Measurements from ENCODE around the gene CSMD2. TPM values are rescaled to one million over a fixed set of nuclear protein-coding genes. Genes with fewer than 3 reads are reported as not detected.

Gene CSMD2
- total RNA-seq, 1 donor from 2014 or later, result under 0.01 TPM

GRCh38 chr1:33864460-33865389, 300.3 kb downstream of the CSMD2 start:
- no peak for DNase-seq (ENCODE audit: low read depth in 2 of 2)

- no peak for DNase-seq (ENCODE audit: low read depth in 2 of 2)
Measured at GRCh38 chr1:33863779-33864178, 301.3 kb downstream of the CSMD2 start, which contains the start of gene HMGB4. Gene HMGB4, plus strand, starts transcription at chr1:33864079. Its CDS starts 113 bp downstream, at chr1:33864192.

- no peak for DNase-seq (ENCODE audit: low read depth in 2 of 2)
Measured at GRCh38 chr1:33860671-33861070, 304.4 kb downstream of the CSMD2 start.

GRCh38 chr1:33854091-33854490, 310.9 kb downstream of the CSMD2 start:
- no peak for DNase-seq (ENCODE audit: low read depth in 2 of 2)

GRCh38 chr1:33853431-33853830, 311.6 kb downstream of the CSMD2 start:
- no peak for DNase-seq (ENCODE audit: low read depth in 2 of 2)

- DNase-seq (ENCODE audit: low read depth in 2 of 2), result no peak
Measured at GRCh38 chr1:33852711-33853110, 312.3 kb downstream of the CSMD2 start.

GRCh38 chr1:33850481-33850880, 314.5 kb downstream of the CSMD2 start:
- DNase-seq (ENCODE audit: low read depth in 2 of 2), result no peak

GRCh38 chr1:33849211-33849610, 315.8 kb downstream of the CSMD2 start:
- DNase-seq (ENCODE audit: low read depth in 2 of 2), result no peak

GRCh38 chr1:33848205-33848937, 316.7 kb downstream of the CSMD2 start:
- DNase-seq (ENCODE audit: low read depth in 2 of 2), result no peak

- DNase-seq (ENCODE audit: low read depth in 2 of 2), result no peak
Measured at GRCh38 chr1:33846861-33847260, 318.2 kb downstream of the CSMD2 start.

GRCh38 chr1:33844166-33844565, 320.9 kb downstream of the CSMD2 start:
- DNase-seq (ENCODE audit: low read depth in 2 of 2), result no peak

GRCh38 chr1:33842348-33842747, 322.7 kb downstream of the CSMD2 start:
- no peak for DNase-seq (ENCODE audit: low read depth in 2 of 2)

GRCh38 chr1:33841494-33841893, 323.5 kb downstream of the CSMD2 start:
- no peak for DNase-seq (ENCODE audit: low read depth in 2 of 2)

GRCh38 chr1:33837635-33838034, 327.4 kb downstream of the CSMD2 start:
- DNase-seq (ENCODE audit: low read depth in 2 of 2), result no peak

GRCh38 chr1:33836911-33837310, 328.1 kb downstream of the CSMD2 start:
- DNase-seq (ENCODE audit: low read depth in 2 of 2), result no peak

- DNase-seq (ENCODE audit: low read depth in 2 of 2), result no peak
Measured at GRCh38 chr1:33828654-33829053, 336.4 kb downstream of the CSMD2 start.

GRCh38 chr1:33828059-33828458, 337.0 kb downstream of the CSMD2 start:
- no peak for DNase-seq (ENCODE audit: low read depth in 2 of 2)

- no peak for DNase-seq (ENCODE audit: low read depth in 2 of 2)
Measured at GRCh38 chr1:33826711-33827110, 338.3 kb downstream of the CSMD2 start.

- DNase-seq (ENCODE audit: low read depth in 2 of 2), result no peak
Measured at GRCh38 chr1:33826311-33826710, 338.7 kb downstream of the CSMD2 start.

GRCh38 chr1:33825506-33825905, 339.5 kb downstream of the CSMD2 start:
- no peak for DNase-seq (ENCODE audit: low read depth in 2 of 2)

- no peak for DNase-seq (ENCODE audit: low read depth in 2 of 2)
Measured at GRCh38 chr1:33824971-33825370, 340.1 kb downstream of the CSMD2 start.

- no peak for DNase-seq (ENCODE audit: low read depth in 2 of 2)
Measured at GRCh38 chr1:33824321-33824720, 340.7 kb downstream of the CSMD2 start.

GRCh38 chr1:33823830-33824229, 341.2 kb downstream of the CSMD2 start:
- DNase-seq (ENCODE audit: low read depth in 2 of 2), result no peak

Measured in dermis microvascular lymphatic vessel endothelial cell (primary cell).